Measurements from ENCODE around the gene NADSYN1. TPM values are rescaled to one million over a fixed set of nuclear protein-coding genes. Genes with fewer than 3 reads are reported as not detected.

The NADSYN1 gene
- total and polyA plus RNA-seq, 10 donors, result 68.4 to 137 (median 105) TPM

DNA sequence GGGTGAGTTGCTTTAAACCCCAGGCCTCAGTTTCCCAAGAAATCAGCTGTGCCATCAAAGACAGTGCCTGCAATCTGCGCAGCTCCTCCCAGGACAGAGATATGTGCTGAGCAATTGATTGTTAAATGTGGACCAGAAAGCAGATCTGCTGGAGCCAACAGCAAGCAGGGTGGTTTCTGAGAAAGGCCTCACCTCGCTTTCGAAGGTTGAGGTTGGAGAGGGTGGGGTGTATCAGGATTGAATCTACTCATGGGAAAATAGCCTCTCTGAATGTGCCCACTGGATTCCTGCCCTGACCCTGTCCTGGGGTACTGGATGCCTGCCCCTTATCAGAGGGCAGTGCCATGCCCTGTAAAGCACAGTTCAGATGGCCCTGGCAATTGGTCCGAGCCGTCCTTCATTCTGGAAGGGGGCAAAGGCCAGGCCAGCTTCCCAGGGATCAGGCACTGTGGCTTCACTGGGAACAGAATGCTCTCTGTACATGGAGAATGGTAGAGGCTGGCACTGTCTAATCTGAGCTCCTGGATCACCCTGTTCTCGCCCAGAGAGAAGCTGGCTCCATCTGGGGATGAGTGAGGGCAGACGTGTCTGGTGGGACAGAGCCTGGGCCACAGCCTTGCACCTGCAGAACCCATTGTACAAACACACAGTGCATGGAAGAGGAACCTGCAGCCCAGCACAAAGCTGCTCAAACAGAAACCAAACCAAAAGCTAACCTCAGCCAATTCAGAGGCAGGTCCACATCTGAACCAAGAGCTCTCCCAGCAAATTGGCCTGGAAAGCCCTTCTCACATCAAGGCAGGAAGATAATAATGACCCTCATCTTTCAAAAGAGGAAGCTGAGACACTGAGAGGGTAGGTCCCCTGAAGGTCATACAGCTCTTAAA lies 20.0 kb upstream of the NADSYN1 start:
- intact Hi-C loops (cut with DNase I; ENCODE audit: low total_unique reads), result no loop called here
- peaks cover 0 to 38% (median 18%) of the 10 kb centered on the region in 6 donors for H3K4me1 ChIP-seq
- peaks cover 0 to 42% (median 18%) of the 10 kb centered on the region in 6 donors for H3K36me3 ChIP-seq
- WGBS, 5 donors, result 76 to 95% (median 77%) methylated on average over 6 to 7 of the region's 7 CpGs
- H3K27me3 ChIP-seq (replicated peaks in 1 of 7), result no peaks in the 10 kb centered on the region
- peak overlapping the region in 5 of 8 donors; percentile 24 to 63 (median 54) for H3K27ac ChIP-seq
- no peaks in the 10 kb centered on the region for H3K9me3 ChIP-seq
- TF ChIP-seq, protein P1, sequence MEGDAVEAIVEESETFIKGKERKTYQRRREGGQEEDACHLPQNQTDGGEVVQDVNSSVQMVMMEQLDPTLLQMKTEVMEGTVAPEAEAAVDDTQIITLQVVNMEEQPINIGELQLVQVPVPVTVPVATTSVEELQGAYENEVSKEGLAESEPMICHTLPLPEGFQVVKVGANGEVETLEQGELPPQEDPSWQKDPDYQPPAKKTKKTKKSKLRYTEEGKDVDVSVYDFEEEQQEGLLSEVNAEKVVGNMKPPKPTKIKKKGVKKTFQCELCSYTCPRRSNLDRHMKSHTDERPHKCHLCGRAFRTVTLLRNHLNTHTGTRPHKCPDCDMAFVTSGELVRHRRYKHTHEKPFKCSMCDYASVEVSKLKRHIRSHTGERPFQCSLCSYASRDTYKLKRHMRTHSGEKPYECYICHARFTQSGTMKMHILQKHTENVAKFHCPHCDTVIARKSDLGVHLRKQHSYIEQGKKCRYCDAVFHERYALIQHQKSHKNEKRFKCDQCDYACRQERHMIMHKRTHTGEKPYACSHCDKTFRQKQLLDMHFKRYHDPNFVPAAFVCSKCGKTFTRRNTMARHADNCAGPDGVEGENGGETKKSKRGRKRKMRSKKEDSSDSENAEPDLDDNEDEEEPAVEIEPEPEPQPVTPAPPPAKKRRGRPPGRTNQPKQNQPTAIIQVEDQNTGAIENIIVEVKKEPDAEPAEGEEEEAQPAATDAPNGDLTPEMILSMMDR (IDR thresholded peaks at IDR 0.05 in 8 of 11, conservative IDR thresholded peaks at IDR 0.05 in 3 of 11), result no peak
- TF ChIP-seq POLR2AphosphoS5 (IDR thresholded peaks at IDR 0.05) (no peak), POLR2A (IDR thresholded peaks at IDR 0.05) (no peak)
- H3K4me3 ChIP-seq, result no peak overlapping the region
- no peak for DNase-seq

DNA sequence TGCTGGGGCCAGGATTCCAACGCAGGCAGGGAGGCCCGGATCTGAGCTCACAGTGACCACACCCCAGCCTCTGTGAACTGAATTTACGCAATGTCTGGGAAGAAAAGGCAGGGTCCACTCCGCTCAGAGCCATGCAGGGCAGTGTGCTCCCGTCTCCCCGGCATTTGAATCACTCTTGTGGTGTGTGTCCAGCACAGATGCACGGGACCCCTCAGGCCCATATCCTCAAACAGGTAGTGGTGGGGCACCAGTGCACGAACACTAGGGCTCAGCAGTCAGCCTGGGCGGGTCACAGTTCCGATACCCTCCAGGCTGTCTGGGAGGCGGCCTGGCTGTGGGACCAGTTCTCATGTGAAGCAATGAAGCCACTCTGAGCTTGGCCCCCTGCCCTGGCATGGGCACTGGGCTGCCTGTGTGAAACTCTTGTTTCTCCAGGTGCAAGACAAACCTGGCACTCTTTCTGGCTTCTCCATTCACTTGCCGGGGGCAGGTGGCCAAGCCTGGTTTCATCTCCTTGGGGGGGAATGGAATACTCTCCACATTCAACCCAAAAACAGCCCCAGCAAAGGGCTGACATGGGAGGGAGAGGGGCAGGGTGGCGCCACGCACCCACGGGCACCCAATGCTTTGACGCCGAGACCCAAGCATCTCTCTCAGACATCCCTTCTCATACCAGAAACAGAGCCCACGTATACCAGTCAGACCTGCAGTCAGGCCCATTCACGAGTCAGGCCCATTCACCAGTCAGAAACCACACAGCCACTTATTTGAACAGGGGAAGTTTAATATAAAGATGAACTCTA lies 19.2 kb upstream of the NADSYN1 start:
- Histone ChIP-seq H3K27me3 (replicated peaks in 1 of 7) (no peaks in the 10 kb centered on the region), H3K27ac (peak overlapping the region in 5 of 8 donors; percentile 29 to 63 (median 54)), H3K4me1 (peaks cover 0 to 43% (median 18%) of the 10 kb centered on the region in 6 donors), H3K4me3 (no peak overlapping the region), H3K36me3 (peaks cover 0 to 51% (median 25%) of the 10 kb centered on the region in 6 donors), H3K9me3 (no peaks in the 10 kb centered on the region)
- no peak for DNase-seq
- 81 to 94% (median 86%) methylated on average over 16 to 19 of the region's 19 CpGs for WGBS, 5 donors
- intact Hi-C loops (cut with DNase I; ENCODE audit: low total_unique reads), result no loop called here
- TF ChIP-seq POLR2A (IDR thresholded peaks at IDR 0.05) (no peak), POLR2AphosphoS5 (IDR thresholded peaks at IDR 0.05) (peak in 1 of 3 donors; percentile 47)

DNA sequence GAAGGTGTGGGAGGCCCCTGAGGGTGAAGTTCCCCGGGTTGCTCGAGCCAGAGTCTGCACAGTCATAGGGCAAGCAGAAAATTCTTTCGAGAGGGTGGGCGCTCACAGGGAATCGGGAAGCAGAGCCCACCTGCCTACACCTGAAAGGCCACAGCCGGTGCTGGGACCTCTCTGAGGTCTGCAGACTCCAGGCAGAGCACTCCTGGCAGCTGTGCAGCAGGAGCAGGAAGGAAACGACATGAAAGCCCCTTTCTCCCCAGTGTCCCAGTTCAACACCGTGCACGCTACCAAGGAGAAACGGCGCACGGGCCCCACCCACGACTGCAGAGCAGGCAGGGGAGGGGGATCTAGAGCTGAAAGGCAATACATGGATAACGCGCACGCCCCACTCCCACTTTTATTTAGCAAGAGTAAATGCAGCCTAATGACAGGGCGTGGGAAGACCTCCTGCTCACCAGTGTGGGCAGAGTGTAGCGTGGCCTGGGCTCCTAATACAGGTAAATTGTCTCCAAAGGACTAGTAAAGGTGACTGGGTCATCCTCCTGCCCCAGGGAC lies 18.4 kb upstream of the NADSYN1 start:
- TF ChIP-seq POLR2AphosphoS5 (IDR thresholded peaks at IDR 0.05) (no peak), POLR2A (IDR thresholded peaks at IDR 0.05) (no peak)
- TF ChIP-seq, protein P1 (IDR thresholded peaks at IDR 0.05 in 8 of 11, conservative IDR thresholded peaks at IDR 0.05 in 3 of 11), result no peak
- no peaks in the 10 kb centered on the region for H3K9me3 ChIP-seq
- H3K27ac ChIP-seq, result no peak overlapping the region
- no peak for DNase-seq
- peaks cover 0 to 43% (median 18%) of the 10 kb centered on the region in 6 donors for H3K4me1 ChIP-seq
- H3K27me3 ChIP-seq (replicated peaks in 1 of 7), result no peaks in the 10 kb centered on the region
- 70 to 86% (median 83%) methylated on average over 18 of the region's 18 CpGs for WGBS, 5 donors
- H3K4me3 ChIP-seq, result no peak overlapping the region
- intact Hi-C loops (cut with DNase I; ENCODE audit: low total_unique reads), result no loop called here
- peaks cover 0 to 59% (median 33%) of the 10 kb centered on the region in 6 donors for H3K36me3 ChIP-seq

DNA sequence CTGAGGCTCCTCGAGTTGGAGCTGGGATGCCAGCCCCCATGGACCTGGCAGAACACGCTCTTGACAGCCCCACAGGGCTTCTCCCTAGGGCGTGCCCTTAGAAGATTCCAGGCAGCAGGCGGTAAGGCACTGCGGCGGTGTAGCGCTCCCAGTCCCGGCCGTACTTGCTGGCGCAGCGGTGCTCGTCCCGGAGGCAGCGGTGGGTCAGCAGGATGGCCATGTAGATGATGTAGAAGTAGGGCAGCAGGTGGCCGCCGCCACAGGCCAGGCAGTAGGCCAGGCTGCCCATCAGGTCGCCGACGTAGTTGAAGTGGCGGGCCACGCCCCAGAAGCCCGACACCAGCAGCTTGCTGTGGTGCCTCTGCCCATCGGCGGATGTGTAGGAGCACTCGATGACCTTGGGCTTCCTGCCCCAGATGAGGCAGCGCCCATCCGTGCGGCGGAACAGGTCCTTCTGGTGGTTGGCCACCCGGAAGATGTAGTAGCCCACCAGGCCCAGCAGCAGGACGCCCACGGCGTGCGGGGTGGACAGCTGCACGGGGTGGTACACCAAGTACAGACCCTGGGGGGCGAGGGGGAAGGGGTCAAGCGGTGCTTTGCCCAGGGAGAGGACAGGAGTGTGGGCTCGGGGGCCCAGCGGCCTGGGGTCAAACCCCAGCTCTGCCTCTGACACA lies 17.6 kb upstream of the NADSYN1 start:
- no peak overlapping the region for H3K27ac ChIP-seq
- no peaks in the 10 kb centered on the region for H3K9me3 ChIP-seq
- no peak overlapping the region for H3K4me3 ChIP-seq
- H3K36me3 ChIP-seq, result peaks cover 0 to 66% (median 39%) of the 10 kb centered on the region in 6 donors
- no peaks in the 10 kb centered on the region for H3K27me3 ChIP-seq (replicated peaks in 1 of 7)
- intact Hi-C loops (cut with DNase I; ENCODE audit: low total_unique reads), result no loop called here
- H3K4me1 ChIP-seq, result peaks cover 0 to 43% (median 18%) of the 10 kb centered on the region in 6 donors
- TF ChIP-seq, protein P1 (IDR thresholded peaks at IDR 0.05 in 8 of 11, conservative IDR thresholded peaks at IDR 0.05 in 3 of 11), result no peak
- TF ChIP-seq POLR2AphosphoS5 (IDR thresholded peaks at IDR 0.05), result peak; percentile 36 to 73 (median 45)
- DNase-seq, result no peak
- 84 to 96% (median 87%) methylated on average over 36 to 39 of the region's 39 CpGs for WGBS, 5 donors

Data from spleen (tissue), 11 donors.